ENCODE data around the gene GGTLC1.

- TF ChIP-seq CTCF (IDR thresholded peaks at IDR 0.05; ENCODE audit: borderline replicate concordance, extremely low read depth, low read length, poor library complexity, severe bottlenecking) (peak; percentile 88), EZH2 (IDR thresholded peaks at IDR 0.05; ENCODE audit: borderline replicate concordance, low read depth, low read length, severe bottlenecking) (no peak)
These were observed 7.5 kb upstream of the GGTLC1 start for GRCh38 chr20:23995905-23996666.
